GM19193 (cell line): Measurements from ENCODE around the gene VAC14.

Source experiments
- POLR2A ChIP-seq: IDR thresholded peaks from 4 replicates; pipeline ENCODE4 v1.6.1; 2011; ENCODE audit not compliant: insufficient read depth, insufficient read length; ENCODE audit errors: extremely low read depth

The VAC14 gene

DNA sequence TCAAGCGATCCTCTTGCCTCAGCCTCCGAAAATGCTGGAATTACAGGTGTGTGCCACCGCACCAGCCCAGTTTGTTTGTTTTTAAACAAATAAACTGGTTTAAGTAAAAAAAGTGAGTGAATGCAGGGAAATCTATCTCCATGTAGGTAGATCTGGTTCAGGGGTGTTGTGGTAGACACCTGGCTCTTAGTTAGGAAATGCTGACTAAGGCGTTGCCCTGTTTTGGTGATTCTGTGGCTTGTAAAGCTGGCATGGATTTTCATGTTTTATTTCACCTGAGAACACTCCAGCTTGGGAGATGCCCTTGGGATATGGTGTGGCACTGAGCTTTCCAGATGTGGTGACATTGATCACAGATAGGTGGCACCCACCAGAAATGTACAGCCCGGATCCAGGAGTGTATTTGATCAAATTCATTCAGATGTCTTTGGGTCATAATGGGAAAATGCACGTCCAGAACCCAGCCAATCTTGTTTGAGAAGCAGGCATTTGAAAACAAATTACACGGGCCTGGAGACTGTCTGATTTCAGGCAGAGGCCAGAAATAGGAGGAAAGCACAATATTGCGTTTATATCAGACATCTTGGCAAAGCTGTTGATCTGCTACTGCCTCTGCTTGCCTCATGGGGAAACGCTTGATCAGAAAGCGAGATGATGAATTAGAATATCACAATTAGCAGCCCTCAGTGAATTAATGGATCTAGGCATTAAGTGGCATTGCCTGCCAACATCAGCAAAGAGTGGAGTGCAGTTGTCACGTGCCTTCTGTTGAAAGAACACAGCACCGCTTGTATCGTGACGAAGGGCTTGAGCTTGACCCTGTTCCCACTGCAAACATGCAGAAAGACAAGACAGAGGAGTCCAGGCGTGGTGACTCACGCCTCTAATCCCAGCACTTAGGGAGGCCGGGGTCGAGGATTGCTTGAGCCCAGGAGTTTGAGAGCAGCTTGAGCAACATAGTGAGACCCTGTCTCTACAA lies 161.9 kb downstream of the VAC14 start:
- no peak for TF ChIP-seq POLR2A
